NT2/D1 (cell line): ENCODE measurements around the gene CELF5.

Source experiments
- DNase-seq: peaks from one replicate; pipeline ENCODE4 v3.0.0-alpha.2; 2011; ENCODE audit warnings: low read depth, low spot score
- H3K27me3 ChIP-seq: 2 replicates; pipeline ENCODE4 v1.6.0; 2011; ENCODE audit warnings: mild to moderate bottlenecking; ENCODE audit not compliant: insufficient read length, insufficient read depth
- H3K36me3 ChIP-seq: 2 replicates; pipeline ENCODE4 v1.6.1; 2011; ENCODE audit warnings: mild to moderate bottlenecking, low read length, mixed read lengths; ENCODE audit not compliant: insufficient read depth, insufficient read length
- H3K4me1 ChIP-seq: 2 replicates; pipeline ENCODE4 v1.5.1; 2011; ENCODE audit not compliant: insufficient read depth, insufficient read length
- H3K4me3 ChIP-seq: 2 replicates; pipeline ENCODE4 v1.5.1; 2011; ENCODE audit warnings: low read depth; ENCODE audit not compliant: insufficient read length
- H3K9ac ChIP-seq: 2 replicates; pipeline ENCODE4 v1.6.0; 2011; ENCODE audit warnings: low read depth; ENCODE audit not compliant: insufficient read length
- H3K9me3 ChIP-seq: 2 replicates; pipeline ENCODE4 v1.5.1; 2011; ENCODE audit warnings: mild to moderate bottlenecking, low read length; ENCODE audit not compliant: insufficient read depth
- SUZ12 ChIP-seq: IDR thresholded peaks from 2 replicates; pipeline ENCODE4 v1.6.1; 2011; ENCODE audit not compliant: insufficient read length, insufficient read depth; ENCODE audit errors: extremely low read depth
- YY1 ChIP-seq: IDR thresholded peaks from 2 replicates; pipeline ENCODE4 v1.6.1; 2011; ENCODE audit not compliant: insufficient read length, insufficient read depth
- ZNF274 ChIP-seq: IDR thresholded peaks from 2 replicates; pipeline ENCODE4 v1.6.1; 2011; ENCODE audit warnings: mild to moderate bottlenecking, low read depth, low read length

CELF5 gene

GRCh38 chr19:3291644-3292043 lies 67.2 kb downstream of the CELF5 start:
- peaks cover 9% of the 10 kb centered on the region for H3K4me1 ChIP-seq
- TF ChIP-seq ZNF274 (no peak), YY1 (no peak)
- H3K27me3 ChIP-seq, result no peaks in the 10 kb centered on the region
- no peaks in the 10 kb centered on the region for H3K9me3 ChIP-seq
- no peak overlapping the region for H3K9ac ChIP-seq
- no peak for DNase-seq
- no peak overlapping the region for H3K4me3 ChIP-seq
- H3K36me3 ChIP-seq, result no peaks in the 10 kb centered on the region

GRCh38 chr19:3292958-3293529 lies 68.6 kb downstream of the CELF5 start:
- TF ChIP-seq SUZ12 (no peak), YY1 (no peak), ZNF274 (no peak)
- H3K9me3 ChIP-seq, result no peaks in the 10 kb centered on the region
- H3K27me3 ChIP-seq, result no peaks in the 10 kb centered on the region
- no peak overlapping the region for H3K4me3 ChIP-seq
- H3K4me1 ChIP-seq, result peaks cover 6% of the 10 kb centered on the region
- no peak for DNase-seq
- H3K9ac ChIP-seq, result no peak overlapping the region
- no peaks in the 10 kb centered on the region for H3K36me3 ChIP-seq

GRCh38 chr19:3293560-3293959 lies 69.1 kb downstream of the CELF5 start:
- no peaks in the 10 kb centered on the region for H3K9me3 ChIP-seq
- H3K4me1 ChIP-seq, result peaks cover 6% of the 10 kb centered on the region
- no peak overlapping the region for H3K4me3 ChIP-seq
- TF ChIP-seq YY1 (no peak), SUZ12 (no peak), ZNF274 (no peak)
- H3K36me3 ChIP-seq, result no peaks in the 10 kb centered on the region
- H3K9ac ChIP-seq, result no peak overlapping the region
- no peaks in the 10 kb centered on the region for H3K27me3 ChIP-seq
- DNase-seq, result no peak

GRCh38 chr19:3294080-3294850 lies 69.8 kb downstream of the CELF5 start:
- DNase-seq, result no peak
- H3K4me1 ChIP-seq, result peaks cover 6% of the 10 kb centered on the region
- TF ChIP-seq SUZ12 (no peak), ZNF274 (no peak), YY1 (no peak)
- no peak overlapping the region for H3K4me3 ChIP-seq
- H3K9me3 ChIP-seq, result no peaks in the 10 kb centered on the region
- H3K27me3 ChIP-seq, result no peaks in the 10 kb centered on the region
- H3K9ac ChIP-seq, result no peak overlapping the region
- H3K36me3 ChIP-seq, result no peaks in the 10 kb centered on the region

GRCh38 chr19:3295581-3295980 lies 71.1 kb downstream of the CELF5 start:
- Histone ChIP-seq H3K27me3 (no peaks in the 10 kb centered on the region), H3K36me3 (no peaks in the 10 kb centered on the region), H3K9me3 (no peaks in the 10 kb centered on the region), H3K4me3 (no peak overlapping the region), H3K9ac (no peak overlapping the region), H3K4me1 (peaks cover 3% of the 10 kb centered on the region)
- DNase-seq, result no peak
- no peak for TF ChIP-seq YY1
- TF ChIP-seq ZNF274, result no peak
- TF ChIP-seq SUZ12, result no peak

GRCh38 chr19:3296034-3296433 lies 71.6 kb downstream of the CELF5 start:
- H3K4me3 ChIP-seq, result no peak overlapping the region
- TF ChIP-seq YY1 (no peak), SUZ12 (no peak), ZNF274 (no peak)

GRCh38 chr19:3296446-3296845 lies 72.0 kb downstream of the CELF5 start:
- TF ChIP-seq YY1 (no peak), SUZ12 (no peak), ZNF274 (no peak)
- no peak overlapping the region for H3K9ac ChIP-seq
- DNase-seq, result no peak
- H3K9me3 ChIP-seq, result no peaks in the 10 kb centered on the region
- no peak overlapping the region for H3K4me3 ChIP-seq
- H3K27me3 ChIP-seq, result no peaks in the 10 kb centered on the region
- H3K4me1 ChIP-seq, result peaks cover 3% of the 10 kb centered on the region
- H3K36me3 ChIP-seq, result no peaks in the 10 kb centered on the region

More at GRCh38 chr19:3296034-3296433, 71.6 kb downstream of the CELF5 start:
- Histone ChIP-seq H3K36me3 (no peaks in the 10 kb centered on the region), H3K4me1 (peaks cover 3% of the 10 kb centered on the region), H3K9ac (no peak overlapping the region), H3K27me3 (no peaks in the 10 kb centered on the region), H3K9me3 (no peaks in the 10 kb centered on the region)
- no peak for DNase-seq
